Measurements from ENCODE around the gene ANGPTL4.
"Not testable (repeated sequence)": the region's sequence is repeated elsewhere in the genome, so short reads cannot be mapped to it uniquely, and the experiment has no call there.

ANGPTL4 gene

GRCh38 chr19:8340341-8341096, 23.4 kb upstream of the ANGPTL4 start:
- no peaks in the 10 kb centered on the region for H3K9me3 Mint-ChIP-seq
- peaks cover 3% of the 10 kb centered on the region for H3K36me3 Mint-ChIP-seq
- H3K4me3 Mint-ChIP-seq, result no peak overlapping the region
- no peak overlapping the region for H3K27ac Mint-ChIP-seq
- CTCF ChIA-PET, result interaction anchor here (5.2 kb wide), 1 partner anchor 14 kb away, joined by 37 read pairs; no protein-coding TSS in a partner anchor
- peaks cover 93% of the 10 kb centered on the region for H3K27me3 Mint-ChIP-seq
- peaks cover 22% of the 10 kb centered on the region for H3K4me1 Mint-ChIP-seq
- no peak for DNase-seq

GRCh38 chr19:8341504-8341903, 22.5 kb upstream of the ANGPTL4 start:
- Mint-ChIP-seq H3K4me1 (peaks cover 18% of the 10 kb centered on the region), H3K4me3 (peak overlapping the region; percentile 58), H3K27me3 (peaks cover 84% of the 10 kb centered on the region)
- CTCF ChIA-PET, result interaction anchor here (0.9 to 5.2 kb wide), 2 partner anchors 13 to 21 kb away, joined by 3 to 37 read pairs; no protein-coding TSS in a partner anchor
- H3K27ac Mint-ChIP-seq, H3K9me3 Mint-ChIP-seq, DNase-seq, H3K36me3 Mint-ChIP-seq: not testable (repeated sequence)

- Mint-ChIP-seq H3K27ac (no peak overlapping the region), H3K36me3 (no peaks in the 10 kb centered on the region), H3K4me1 (peaks cover 18% of the 10 kb centered on the region), H3K9me3 (no peaks in the 10 kb centered on the region), H3K27me3 (peaks cover 82% of the 10 kb centered on the region), H3K4me3 (peak overlapping the region; percentile 58)
- CTCF ChIA-PET, result interaction anchor here (0.9 to 5.2 kb wide), 2 partner anchors 12 to 20 kb away, joined by 3 to 37 read pairs; no protein-coding TSS in a partner anchor
- no peak for DNase-seq
Observed at GRCh38 chr19:8342316-8342683, 21.7 kb upstream of the ANGPTL4 start.

- H3K27ac Mint-ChIP-seq, result peak within 1 kb of the TSS; percentile 77
- CTCF ChIA-PET, result interaction anchor here (5.2 kb wide), 1 partner anchor 11 kb away, joined by 37 read pairs; no protein-coding TSS in a partner anchor
- H3K27me3 Mint-ChIP-seq, result peaks cover 82% of the 10 kb centered on the region
- peaks cover 18% of the 10 kb centered on the region for H3K4me1 Mint-ChIP-seq
- peak; percentile 97 for DNase-seq
- no peaks in the 10 kb centered on the region for H3K36me3 Mint-ChIP-seq
- H3K9me3 Mint-ChIP-seq, result no peaks in the 10 kb centered on the region
- H3K4me3 Mint-ChIP-seq, result peak within 1 kb of the TSS; percentile 85
Observed at GRCh38 chr19:8342684-8343482, 21.1 kb upstream of the ANGPTL4 start, which contains the start of gene KANK3. Gene KANK3 (minus strand): TSS chr19:8343262. CDS start chr19:8337828, 5,434 bp downstream.

GRCh38 chr19:8343483-8343844, 20.5 kb upstream of the ANGPTL4 start:
- Mint-ChIP-seq H3K27me3 (peaks cover 78% of the 10 kb centered on the region), H3K4me3 (peak overlapping the region; percentile 85), H3K9me3 (no peaks in the 10 kb centered on the region), H3K27ac (peak overlapping the region; percentile 77), H3K4me1 (peaks cover 18% of the 10 kb centered on the region), H3K36me3 (no peaks in the 10 kb centered on the region)
- CTCF ChIA-PET, result interaction anchor here (5.2 kb wide), 1 partner anchor 11 kb away, joined by 37 read pairs; no protein-coding TSS in a partner anchor
- no peak for DNase-seq

- not testable (repeated sequence) for H3K4me1 Mint-ChIP-seq
Observed at GRCh38 chr19:8349629-8350372, 14.2 kb upstream of the ANGPTL4 start.

GRCh38 chr19:8352134-8352827, 11.7 kb upstream of the ANGPTL4 start:
- H3K4me3 Mint-ChIP-seq, result no peak overlapping the region
- H3K4me1 Mint-ChIP-seq, result peaks cover 5% of the 10 kb centered on the region
- H3K27me3 Mint-ChIP-seq, result peaks cover 63% of the 10 kb centered on the region
- H3K9me3 Mint-ChIP-seq, result no peaks in the 10 kb centered on the region
- no peak overlapping the region for H3K27ac Mint-ChIP-seq
- DNase-seq, result no peak
- CTCF ChIA-PET, result interaction anchor here (2.4 to 4.9 kb wide), 10 partner anchors 10 to 234 kb away, joined by 6 to 49 read pairs (median 18); partner anchors contain the start of genes ANGPTL4, KANK3, MARCHF2 and MYO1F
- no peaks in the 10 kb centered on the region for H3K36me3 Mint-ChIP-seq

More at GRCh38 chr19:8349629-8350372, 14.2 kb upstream of the ANGPTL4 start:
- DNase-seq, CTCF ChIA-PET, H3K27ac Mint-ChIP-seq, H3K9me3 Mint-ChIP-seq, H3K36me3 Mint-ChIP-seq, H3K4me3 Mint-ChIP-seq: not testable (repeated sequence)
- H3K27me3 Mint-ChIP-seq, result peaks cover 69% of the 10 kb centered on the region

GRCh38 chr19:8352845-8353244, 11.1 kb upstream of the ANGPTL4 start:
- not testable (repeated sequence) for H3K9me3 Mint-ChIP-seq, DNase-seq, H3K4me3 Mint-ChIP-seq, H3K36me3 Mint-ChIP-seq, H3K27ac Mint-ChIP-seq, H3K4me1 Mint-ChIP-seq
- CTCF ChIA-PET, result interaction anchor here (1.0 to 4.9 kb wide), 16 partner anchors 10 to 264 kb away, joined by 3 to 49 read pairs (median 10); partner anchors contain the start of genes ANGPTL4, KANK3, MARCHF2 and MYO1F
- peaks cover 57% of the 10 kb centered on the region for H3K27me3 Mint-ChIP-seq

- CTCF ChIA-PET, result interaction anchor here (1.1 to 4.9 kb wide), 6 partner anchors 13 to 230 kb away, joined by 3 to 49 read pairs (median 16); partner anchors contain the start of genes KANK3 and MYO1F
- Mint-ChIP-seq H3K4me3 (no peak overlapping the region), H3K27me3 (peaks cover 53% of the 10 kb centered on the region), H3K27ac (no peak overlapping the region), H3K4me1 (peaks cover 3% of the 10 kb centered on the region), H3K36me3 (no peaks in the 10 kb centered on the region), H3K9me3 (no peaks in the 10 kb centered on the region)
- DNase-seq, result no peak
Observed at GRCh38 chr19:8355631-8356402, 8.1 kb upstream of the ANGPTL4 start.

- CTCF ChIA-PET, result interaction anchor here (1.1 to 1.6 kb wide), 3 partner anchors 9 to 101 kb away, joined by 3 read pairs; no protein-coding TSS in a partner anchor
- no peak overlapping the region for H3K27ac Mint-ChIP-seq
Observed at GRCh38 chr19:8357007-8357521, 6.9 kb upstream of the ANGPTL4 start.

GRCh38 chr19:8358948-8359347, 5.0 kb upstream of the ANGPTL4 start:
- H3K27me3 Mint-ChIP-seq, result peaks cover 46% of the 10 kb centered on the region
- H3K4me1 Mint-ChIP-seq, result peaks cover 12% of the 10 kb centered on the region
- H3K9me3 Mint-ChIP-seq, result no peaks in the 10 kb centered on the region
- no peak overlapping the region for H3K27ac Mint-ChIP-seq
- DNase-seq, result no peak
- no peak overlapping the region for H3K4me3 Mint-ChIP-seq
- no peaks in the 10 kb centered on the region for H3K36me3 Mint-ChIP-seq
- CTCF ChIA-PET, result no interaction called here

More at GRCh38 chr19:8357007-8357521, 6.9 kb upstream of the ANGPTL4 start:
- no peak overlapping the region for H3K4me3 Mint-ChIP-seq
- H3K36me3 Mint-ChIP-seq, result no peaks in the 10 kb centered on the region
- peaks cover 2% of the 10 kb centered on the region for H3K4me1 Mint-ChIP-seq
- peaks cover 46% of the 10 kb centered on the region for H3K27me3 Mint-ChIP-seq
- H3K9me3 Mint-ChIP-seq, result no peaks in the 10 kb centered on the region
- no peak for DNase-seq

GRCh38 chr19:8360196-8360595, 3.8 kb upstream of the ANGPTL4 start:
- no peak for DNase-seq
- H3K27me3 Mint-ChIP-seq, result peaks cover 57% of the 10 kb centered on the region
- H3K36me3 Mint-ChIP-seq, result no peaks in the 10 kb centered on the region
- H3K9me3 Mint-ChIP-seq, result no peaks in the 10 kb centered on the region
- H3K4me3 Mint-ChIP-seq, result no peak overlapping the region
- CTCF ChIA-PET, result interaction anchor here (0.7 kb wide), 1 partner anchor 9 kb away, joined by 3 read pairs; no protein-coding TSS in a partner anchor
- no peak overlapping the region for H3K27ac Mint-ChIP-seq
- H3K4me1 Mint-ChIP-seq, result peaks cover 14% of the 10 kb centered on the region

All from activated naive CD4-positive, alpha-beta T cell treated with anti-CD3 and anti-CD28 coated beads, Interleukin-2, amount 10 ng/mL, durations not matched to agents 7 days and 5 days (primary cell).